H9 (cell line): Measurements from ENCODE around the gene ASTN2. TPM values are rescaled to one million over a fixed set of nuclear protein-coding genes. Genes with fewer than 3 reads are reported as not detected.

Experiments
- DNase-seq: peaks from one replicate; pipeline ENCODE4 v3.0.0-alpha.2; 2017
- H2AFZ ChIP-seq: one replicate; pipeline ENCODE4 v1.6.1; 2013; ENCODE audit warnings: mild to moderate bottlenecking, low read length, control low read depth, moderate library complexity
- H2AK5ac ChIP-seq: 2 replicates; pipeline ENCODE4 v1.6.1; 2013; ENCODE audit warnings: low read length, control low read depth, mixed read lengths; ENCODE audit not compliant: insufficient read length
- H2BK120ac ChIP-seq: one replicate; pipeline ENCODE4 v1.6.1; 2013; ENCODE audit warnings: low read depth, mild to moderate bottlenecking, low read length, control low read depth, inconsistent platforms; ENCODE audit not compliant: poor library complexity, severe bottlenecking
- H2BK12ac ChIP-seq: 2 replicates; pipeline ENCODE4 v1.6.1; 2013; ENCODE audit warnings: low read length, control low read depth, mixed read lengths, low read depth; ENCODE audit not compliant: insufficient read length
- H2BK15ac ChIP-seq: 2 replicates; pipeline ENCODE4 v1.6.1; 2013; ENCODE audit warnings: low read depth, low read length, control low read depth
- H2BK20ac ChIP-seq: one replicate; pipeline ENCODE4 v1.6.1; 2013; ENCODE audit warnings: low read depth, mild to moderate bottlenecking, low read length, control low read depth, inconsistent platforms; ENCODE audit not compliant: poor library complexity, severe bottlenecking
- H2BK5ac ChIP-seq: 2 replicates; pipeline ENCODE4 v1.6.1; 2013; ENCODE audit warnings: low read length, control low read depth, mixed read lengths; ENCODE audit not compliant: insufficient read length
- H3K14ac ChIP-seq: 2 replicates; pipeline ENCODE4 v1.6.1; 2013; ENCODE audit warnings: low read length, control low read depth; ENCODE audit not compliant: insufficient read depth
- H3K18ac ChIP-seq: 2 replicates; pipeline ENCODE4 v1.6.1; 2013; ENCODE audit warnings: low read depth, mild to moderate bottlenecking, mixed read lengths, low read length, control low read depth; ENCODE audit not compliant: insufficient read length
- H3K23ac ChIP-seq: 2 replicates; pipeline ENCODE4 v1.6.1; 2013; ENCODE audit warnings: low read length, control low read depth, mixed read lengths, low read depth; ENCODE audit not compliant: insufficient read length
- H3K23me2 ChIP-seq: 2 replicates; pipeline ENCODE4 v1.6.1; 2013; ENCODE audit warnings: low read depth, mild to moderate bottlenecking, mixed read lengths, low read length, control low read depth; ENCODE audit not compliant: insufficient read length, poor library complexity, severe bottlenecking
- H3K27ac ChIP-seq: 2 replicates; pipeline ENCODE4 v1.5.1; 2013; ENCODE audit warnings: low read length, control low read depth, mixed read lengths, low read depth; ENCODE audit not compliant: insufficient read length
- H3K27me3 ChIP-seq: 2 replicates; pipeline ENCODE4 v1.6.1; 2013; ENCODE audit warnings: low read length, control low read depth, inconsistent platforms; ENCODE audit not compliant: insufficient read depth
- H3K4ac ChIP-seq: 2 replicates; pipeline ENCODE4 v1.6.1; 2013; ENCODE audit warnings: low read depth, mild to moderate bottlenecking, control low read depth, inconsistent platforms, low read length, moderate library complexity
- H3K4me1 ChIP-seq: 2 replicates; pipeline ENCODE4 v1.6.1; 2013; ENCODE audit warnings: low read length, control low read depth, inconsistent platforms; ENCODE audit not compliant: insufficient read depth
- H3K4me2 ChIP-seq: 2 replicates; pipeline ENCODE4 v1.6.1; 2013; ENCODE audit warnings: low read length, control low read depth, mixed read lengths; ENCODE audit not compliant: insufficient read length, insufficient read depth
- H3K56ac ChIP-seq: 2 replicates; pipeline ENCODE4 v1.6.1; 2013; ENCODE audit warnings: low read depth, mild to moderate bottlenecking, mixed read lengths, low read length, control low read depth; ENCODE audit not compliant: insufficient read length
- H3K79me1 ChIP-seq: 2 replicates; pipeline ENCODE4 v1.6.1; 2013; ENCODE audit warnings: low read depth, mild to moderate bottlenecking, moderate library complexity, low read length, control low read depth, inconsistent platforms; ENCODE audit not compliant: insufficient read depth, poor library complexity, severe bottlenecking
- H3K79me2 ChIP-seq: 2 replicates; pipeline ENCODE4 v1.6.1; 2013; ENCODE audit warnings: low read length, control low read depth, inconsistent platforms; ENCODE audit not compliant: insufficient read depth
- H3K9ac ChIP-seq: 2 replicates; pipeline ENCODE4 v1.6.1; 2013; ENCODE audit warnings: low read length, control low read depth, mixed read lengths; ENCODE audit not compliant: insufficient read length; ENCODE audit errors: extremely low read depth
- H3K9me3 ChIP-seq: one replicate; pipeline ENCODE4 v1.6.1; 2013; ENCODE audit warnings: low read depth, low read length, inconsistent platforms; ENCODE audit not compliant: control insufficient read depth
- H3T11ph ChIP-seq: one replicate; pipeline ENCODE4 v1.6.1; 2013; ENCODE audit warnings: mild to moderate bottlenecking, low read length, control low read depth, inconsistent platforms
- H4K20me1 ChIP-seq: one replicate; pipeline ENCODE4 v1.6.1; 2013; ENCODE audit not compliant: control insufficient read depth, insufficient read length, insufficient read depth
- H4K5ac ChIP-seq: 2 replicates; pipeline ENCODE4 v1.6.1; 2013; ENCODE audit warnings: low read depth, mild to moderate bottlenecking, mixed read lengths, low read length, control low read depth; ENCODE audit not compliant: insufficient read length
- H4K8ac ChIP-seq: replicated peaks from 2 replicates; pipeline ENCODE4 v1.6.1; 2013; ENCODE audit warnings: low read length, control low read depth, mixed read lengths, low read depth; ENCODE audit not compliant: insufficient read length
- H4K91ac ChIP-seq: 2 replicates; pipeline ENCODE4 v1.6.1; 2013; ENCODE audit warnings: low read depth, mild to moderate bottlenecking, moderate library complexity, mixed read lengths, low read length, control low read depth; ENCODE audit not compliant: insufficient read length
- H3K27ac Mint-ChIP-seq, 3 experiments: 2 replicates in 2 of 3; 3 replicates in 1 of 3; pipeline ENCODE4 v1.8.0; 2020 to 2021; ENCODE audit warnings: mixed read lengths in 3 of 3, mild to moderate bottlenecking in 1 of 3, moderate library complexity in 1 of 3
- H3K27me3 Mint-ChIP-seq: 2 replicates; pipeline ENCODE4 v1.8.0; 2021; ENCODE audit warnings: low read depth, mild to moderate bottlenecking, moderate library complexity, mixed read lengths
- H3K36me3 Mint-ChIP-seq, 3 experiments: 2 replicates in 2 of 3; 3 replicates in 1 of 3; pipeline ENCODE4 v1.8.0; 2020 to 2021; ENCODE audit warnings: low read depth in 3 of 3, mixed read lengths in 3 of 3; ENCODE audit not compliant: insufficient read depth in 1 of 3
- H3K4me1 Mint-ChIP-seq, 2 experiments: 2 replicates each; pipeline ENCODE4 v1.8.0; 2020; ENCODE audit warnings: mixed read lengths in 2 of 2
- H3K4me3 Mint-ChIP-seq, 2 experiments: 2 replicates in 1 of 2; 3 replicates in 1 of 2; pipeline ENCODE4 v1.8.0; 2020 to 2021; ENCODE audit warnings: mild to moderate bottlenecking in 2 of 2, mixed read lengths in 2 of 2, moderate library complexity in 1 of 2
- H3K9me3 Mint-ChIP-seq, 2 experiments: 2 replicates in 1 of 2; 3 replicates in 1 of 2; pipeline ENCODE4 v1.8.0; 2020; ENCODE audit warnings: mild to moderate bottlenecking in 2 of 2, mixed read lengths in 2 of 2, moderate library complexity in 1 of 2
- CTCF ChIP-seq: fragments of 200-600 bp; sonication (generic); conservative IDR thresholded peaks from 3 replicates; pipeline ENCODE4 v1.8.0; 2021; ENCODE audit warnings: antibody characterized with exemption, mild to moderate bottlenecking
- WGBS: extraction: QIAGEN DNeasy Blood & Tissue Kit; methylation state at CpG from one replicate; pipeline ENCODE4 v1.1.7; 2013; ENCODE audit warnings: missing lambda C conversion rate, low lambda C conversion rate, mixed read lengths; ENCODE audit not compliant: insufficient read length; ENCODE audit errors: extremely low coverage; 5-methylcytosine and 5-hydroxymethylcytosine counted together
- total RNA-seq: library from RNA; stranded (reverse); gene quantifications from 2 replicates; pipeline ENCODE4 v1.2.1, GENCODE V29; 2021

The ASTN2 gene
- total RNA-seq, 1 experiment from 2014 or later = 9.7 TPM

GRCh38 chr9:116493183-116493860 is 921.5 kb downstream of the ASTN2 start:
- Histone ChIP-seq H2BK5ac (no peak overlapping the region), H4K91ac (no peak overlapping the region), H3K14ac (no peak overlapping the region), H2BK20ac (no peak overlapping the region), H3K27ac (no peak overlapping the region), H4K8ac (no peak overlapping the region), H2AFZ (no peak overlapping the region), H3K9me3 (no peaks in the 10 kb centered on the region), H2AK5ac (no peak overlapping the region), H3K27me3 (no peaks in the 10 kb centered on the region), H3K9ac (no peak overlapping the region), H2BK15ac (no peak overlapping the region), H3K4ac (no peak overlapping the region), H2BK12ac (no peak overlapping the region), H3K4me1 (no peaks in the 10 kb centered on the region), H3K23me2 (no peaks in the 10 kb centered on the region), H4K20me1 (no peaks in the 10 kb centered on the region), H4K5ac (no peak overlapping the region), H3T11ph (no peak overlapping the region), H3K79me2 (no peaks in the 10 kb centered on the region), H3K56ac (no peak overlapping the region), H3K18ac (no peak overlapping the region), H3K4me2 (no peak overlapping the region), H3K79me1 (no peaks in the 10 kb centered on the region), H3K23ac (no peak overlapping the region), H2BK120ac (no peak overlapping the region)
- Mint-ChIP-seq H3K4me1 (peaks cover 30 to 36% of the 10 kb centered on the region in 2 experiments), H3K9me3 (no peaks in the 10 kb centered on the region), H3K27ac (no peak overlapping the region), H3K4me3 (no peak overlapping the region), H3K27me3 (no peaks in the 10 kb centered on the region), H3K36me3 (0 out of 7 replicates have a peak, but pooled peaks cover 0 to 3% (median 0%) of the 10 kb centered on the region in 3 experiments)
- no peak for TF ChIP-seq CTCF
- no CpG with 5 or more reads among the region's 8 CpGs for WGBS
- DNase-seq = no peak
